ENCODE data around the gene RPS6KC1.

DNA sequence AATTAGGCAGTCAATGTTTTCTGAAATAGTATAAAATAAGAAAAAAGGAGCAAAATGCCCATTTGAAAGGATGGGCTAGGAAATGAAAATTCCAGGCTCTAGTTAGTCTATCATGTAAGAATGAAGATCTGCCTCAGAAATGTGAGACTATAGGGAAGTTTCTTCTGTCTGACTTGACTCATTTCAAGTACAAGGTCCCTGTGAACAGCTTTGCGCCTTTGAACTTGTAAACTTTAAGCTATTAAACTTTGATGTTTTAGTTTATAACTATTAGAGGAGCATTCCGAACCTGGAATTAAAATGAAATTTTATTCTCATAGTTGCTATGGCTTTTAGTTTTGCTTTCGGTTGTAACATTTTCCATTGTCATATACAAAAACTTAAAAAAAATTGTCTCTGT lies 199.4 kb downstream of the RPS6KC1 start:
- TF ChIP-seq, protein P1, sequence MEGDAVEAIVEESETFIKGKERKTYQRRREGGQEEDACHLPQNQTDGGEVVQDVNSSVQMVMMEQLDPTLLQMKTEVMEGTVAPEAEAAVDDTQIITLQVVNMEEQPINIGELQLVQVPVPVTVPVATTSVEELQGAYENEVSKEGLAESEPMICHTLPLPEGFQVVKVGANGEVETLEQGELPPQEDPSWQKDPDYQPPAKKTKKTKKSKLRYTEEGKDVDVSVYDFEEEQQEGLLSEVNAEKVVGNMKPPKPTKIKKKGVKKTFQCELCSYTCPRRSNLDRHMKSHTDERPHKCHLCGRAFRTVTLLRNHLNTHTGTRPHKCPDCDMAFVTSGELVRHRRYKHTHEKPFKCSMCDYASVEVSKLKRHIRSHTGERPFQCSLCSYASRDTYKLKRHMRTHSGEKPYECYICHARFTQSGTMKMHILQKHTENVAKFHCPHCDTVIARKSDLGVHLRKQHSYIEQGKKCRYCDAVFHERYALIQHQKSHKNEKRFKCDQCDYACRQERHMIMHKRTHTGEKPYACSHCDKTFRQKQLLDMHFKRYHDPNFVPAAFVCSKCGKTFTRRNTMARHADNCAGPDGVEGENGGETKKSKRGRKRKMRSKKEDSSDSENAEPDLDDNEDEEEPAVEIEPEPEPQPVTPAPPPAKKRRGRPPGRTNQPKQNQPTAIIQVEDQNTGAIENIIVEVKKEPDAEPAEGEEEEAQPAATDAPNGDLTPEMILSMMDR (IDR thresholded peaks at IDR 0.05; ENCODE audit: insufficient read depth, low read depth, low read length), result no peak
- no peak for TF ChIP-seq EZH2 (IDR thresholded peaks at IDR 0.05; ENCODE audit: insufficient read depth, low read length)

Data from astrocyte (in vitro differentiated cells and primary cell).